GM18520 (cell line): ENCODE data around the gene FRG2C.
"Not testable (repeated sequence)": the region's sequence is repeated elsewhere in the genome, so short reads cannot be mapped to it uniquely, and the experiment has no call there.

ENCODE experiments used
- ATAC-seq: cut with Tn5 transposase; IDR thresholded peaks from one replicate; pipeline ENCODE4 v1.9.1; 2021; ENCODE audit not compliant: unreplicated experiment

FRG2C gene

DNA sequence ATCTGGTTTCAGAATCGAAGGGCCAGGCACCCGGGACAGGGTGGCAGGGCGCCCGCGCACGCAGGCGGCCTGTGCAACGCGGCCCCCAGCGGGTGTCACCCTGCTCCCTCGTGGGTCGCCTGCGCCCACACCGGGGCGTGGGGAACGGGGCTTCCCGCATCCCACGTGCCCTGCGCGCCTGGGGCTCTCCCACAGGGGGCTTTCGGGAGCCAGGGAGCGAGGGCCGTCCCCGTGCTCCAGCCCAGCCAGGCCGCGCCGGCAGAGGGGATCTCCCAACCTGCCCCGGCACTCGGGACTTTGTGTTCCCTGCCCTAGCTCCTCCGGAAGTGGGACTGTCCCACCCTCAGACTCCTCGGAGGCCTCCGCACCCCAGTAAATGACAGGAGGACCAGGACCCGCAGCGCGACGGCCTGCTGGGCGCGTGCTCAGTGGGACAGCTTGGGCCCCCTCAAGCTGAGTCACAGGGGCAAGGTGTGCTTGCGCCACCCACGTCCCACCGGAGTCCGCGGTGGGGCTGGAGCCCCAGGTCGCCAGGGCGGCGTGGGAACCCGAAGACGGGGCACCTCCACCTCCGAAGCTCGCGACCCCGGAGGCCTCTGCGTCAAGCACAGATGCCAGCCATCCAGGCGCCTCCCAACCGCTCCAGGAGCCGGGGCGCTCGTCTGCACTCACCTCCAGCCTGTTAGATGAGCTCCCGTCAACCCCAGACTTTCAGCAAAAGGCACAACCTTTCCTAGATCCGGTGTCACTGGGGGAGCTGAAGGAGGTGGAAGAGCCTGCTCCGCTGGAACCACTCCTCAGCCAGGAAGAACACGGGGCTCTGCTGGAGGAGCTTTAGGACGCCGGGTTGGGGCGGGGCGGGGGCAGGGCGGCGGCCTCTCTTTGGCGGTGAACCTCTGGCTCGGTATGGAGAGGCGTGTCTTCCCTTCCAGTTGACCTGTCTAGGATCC is 5.5 kb downstream of the FRG2C start:
- ATAC-seq: not testable (repeated sequence)

DNA sequence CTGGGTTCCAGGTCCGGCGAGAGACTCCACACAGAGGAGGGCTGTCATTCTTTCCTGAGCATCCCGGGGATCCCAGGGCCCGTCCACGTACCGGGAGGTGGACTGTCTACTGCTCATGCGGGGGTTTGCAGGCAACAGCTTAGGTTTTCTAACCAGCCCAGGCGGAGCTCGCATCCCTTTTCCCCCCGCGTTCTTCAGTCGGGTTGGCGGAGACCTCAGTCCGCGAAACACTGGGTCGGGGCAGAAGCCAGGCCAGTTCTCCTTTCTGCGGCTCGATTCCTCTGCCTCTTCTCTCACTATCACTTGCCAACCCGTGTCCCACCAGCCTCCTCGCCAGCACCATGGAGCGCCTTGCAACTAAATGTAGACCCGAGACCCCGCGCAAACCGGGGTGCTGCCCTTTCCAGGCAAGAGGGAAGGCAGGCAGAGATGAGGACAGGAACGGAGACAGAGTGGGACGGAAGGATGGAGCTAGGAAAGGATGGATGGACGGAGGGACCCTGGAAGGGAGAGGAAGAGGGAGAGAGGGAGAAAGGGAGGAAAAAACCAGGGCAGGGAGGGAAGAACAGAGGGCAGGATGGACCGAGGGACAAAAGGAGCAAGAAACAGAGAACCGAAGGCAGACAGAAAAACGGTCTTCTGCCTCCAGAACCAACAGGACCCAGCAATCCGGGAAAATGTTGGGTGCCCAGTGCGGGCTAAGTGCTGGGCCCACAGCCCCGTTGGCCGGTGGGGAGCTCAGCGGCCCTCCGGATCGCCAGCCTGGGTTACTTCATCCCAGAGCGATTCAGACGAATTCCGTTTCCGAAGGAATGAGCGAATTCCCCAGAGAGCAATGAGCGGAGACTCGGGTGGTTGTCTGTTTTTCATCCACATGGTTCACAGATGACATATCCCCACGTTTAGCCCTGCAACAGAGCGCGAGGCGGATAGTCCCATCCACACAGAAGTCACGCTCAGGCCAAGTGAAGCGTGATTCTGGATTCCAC is 6.5 kb downstream of the FRG2C start:
- ATAC-seq: not testable (repeated sequence)

DNA sequence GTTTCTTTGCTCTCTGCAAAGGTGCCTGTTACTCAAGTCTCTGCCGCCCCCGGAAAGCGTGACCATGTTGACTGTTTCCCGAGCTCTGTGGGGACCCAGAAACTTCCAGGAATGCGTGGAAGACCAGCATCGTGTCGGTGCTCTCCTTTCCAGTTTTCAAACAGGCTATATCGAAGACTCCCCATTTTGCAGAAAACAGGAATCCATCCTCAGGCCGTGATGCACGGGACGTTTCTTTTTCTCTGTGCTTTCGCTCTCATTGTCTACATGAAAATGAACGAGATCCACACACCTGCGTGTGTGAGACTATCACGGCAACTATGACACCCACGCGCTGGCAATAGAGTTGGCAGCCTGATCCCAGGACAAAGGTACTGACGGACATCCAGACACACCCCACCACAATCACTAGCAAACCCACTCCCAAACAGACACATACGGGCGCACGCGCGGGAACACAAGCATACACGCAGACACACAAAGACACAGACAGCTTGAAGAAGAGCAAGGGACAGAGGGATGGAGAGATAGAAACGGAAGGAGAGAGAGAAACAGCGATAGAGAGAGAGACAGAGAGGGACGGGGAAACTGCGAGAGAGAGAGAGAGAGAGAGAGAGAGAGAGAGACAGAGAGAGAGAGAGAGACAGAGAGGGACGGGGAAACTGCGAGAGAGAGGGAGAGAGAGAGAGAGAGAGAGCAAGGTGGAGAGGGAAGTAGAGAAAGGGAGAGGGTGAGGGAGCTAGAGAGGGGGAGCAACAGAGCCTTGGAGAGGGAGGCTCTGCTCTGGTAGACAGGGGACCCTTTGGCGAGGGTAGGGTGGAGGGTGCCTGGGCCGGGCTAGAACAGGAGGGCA is 7.4 kb downstream of the FRG2C start:
- ATAC-seq: not testable (repeated sequence)

DNA sequence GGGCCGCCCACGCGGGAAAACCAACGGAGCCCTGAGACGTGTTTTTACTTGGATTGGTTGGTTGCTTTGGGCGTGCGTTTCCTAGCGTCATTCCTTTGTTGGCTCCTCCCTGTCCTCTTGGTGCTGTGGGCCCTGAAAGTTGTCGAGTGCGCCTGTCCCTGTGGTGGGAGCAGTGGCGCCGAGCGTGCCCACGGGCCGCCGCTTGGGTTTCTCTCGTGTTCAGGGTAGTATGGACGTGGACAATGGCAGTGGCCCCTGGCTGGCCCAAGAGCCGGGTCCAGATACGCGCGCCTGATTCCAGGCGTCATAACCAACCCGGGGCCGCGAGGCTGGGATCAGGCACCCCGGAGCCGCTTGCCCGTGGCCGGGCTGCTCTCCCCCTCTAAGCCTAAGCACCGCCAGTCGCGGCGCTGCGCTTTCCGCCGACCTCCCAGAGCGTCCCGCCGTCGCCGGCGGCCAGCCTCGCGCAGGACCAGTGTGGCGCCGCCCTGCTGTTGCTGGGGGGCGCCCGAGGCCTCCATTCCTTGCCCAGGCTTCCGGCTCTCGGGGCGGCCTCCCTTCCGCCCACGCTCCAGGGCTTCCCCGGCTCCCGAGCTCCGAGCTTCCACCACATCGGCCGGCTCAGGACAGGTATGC is 8.1 kb downstream of the FRG2C start:
- not testable (repeated sequence) for ATAC-seq

DNA sequence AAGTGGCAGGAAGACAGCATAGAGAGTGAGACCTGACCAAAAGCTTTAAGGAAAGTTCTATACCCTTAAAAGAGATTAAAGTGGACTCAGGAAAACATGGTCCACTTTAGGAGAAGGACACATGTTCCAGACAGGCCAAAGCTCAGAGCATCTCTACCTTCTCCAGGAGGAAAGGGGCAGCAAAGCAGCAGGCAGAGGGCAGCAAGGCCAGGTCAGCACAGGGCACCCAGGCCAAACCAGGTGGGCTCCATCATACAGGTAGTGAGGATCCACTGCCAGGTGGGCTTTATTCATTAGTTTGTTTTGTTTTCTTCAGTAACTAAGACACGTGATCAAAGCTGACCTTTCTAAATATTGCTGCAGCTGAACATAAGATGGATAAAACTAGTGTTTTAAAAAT is 19.8 kb downstream of the FRG2C start:
- ATAC-seq: not testable (repeated sequence)

DNA sequence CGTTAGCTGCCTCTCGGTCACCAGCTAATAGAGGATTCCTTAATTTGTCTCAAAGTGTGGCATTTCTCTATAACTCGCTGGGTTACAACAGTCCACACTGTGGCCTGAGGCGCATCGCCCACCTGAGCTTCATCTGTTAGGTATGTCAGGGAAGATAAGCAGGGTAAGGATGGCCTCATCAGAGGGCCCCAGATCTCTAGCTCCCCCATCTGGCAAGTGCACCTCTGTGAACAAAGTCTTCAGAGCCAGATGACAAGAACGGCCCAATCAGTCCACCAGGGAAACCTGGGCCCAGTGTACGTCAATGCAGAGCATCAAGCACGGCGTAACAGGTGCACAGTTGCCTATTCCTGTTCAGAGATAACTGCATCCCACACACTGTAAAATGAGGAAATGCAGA is 23.2 kb downstream of the FRG2C start:
- no peak for ATAC-seq

DNA sequence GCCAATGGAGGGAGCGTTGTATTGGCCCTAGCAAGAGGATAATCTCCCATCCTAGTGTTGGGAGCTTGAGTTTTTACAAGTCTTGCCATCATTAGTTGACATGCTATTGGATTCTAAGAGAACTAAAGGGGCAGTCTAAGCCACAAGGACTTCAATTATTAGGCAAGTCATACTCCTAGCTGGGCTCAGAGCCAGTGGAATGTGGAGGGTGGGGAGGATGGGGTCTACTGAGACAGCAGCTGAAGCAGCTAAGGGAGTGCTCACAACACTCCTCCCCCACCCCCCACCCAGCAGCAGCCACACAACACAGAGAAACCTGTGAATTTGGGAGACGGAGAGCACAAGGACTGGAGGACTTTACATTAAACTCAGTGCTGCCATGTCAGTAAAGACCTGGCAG is 27.9 kb downstream of the FRG2C start:
- ATAC-seq: no peak
